Erythroblast (primary cell): ENCODE results near the gene ZNRF3.

ENCODE experiments used
- GATA1 ChIP-seq: IDR thresholded peaks from 2 replicates; pipeline ENCODE4 v1.6.1; 2011; ENCODE audit warnings: low read depth, mild to moderate bottlenecking, control low read depth, low read length, moderate library complexity
- POLR2A ChIP-seq: IDR thresholded peaks from 2 replicates; pipeline ENCODE4 v1.6.1; 2011; ENCODE audit warnings: mild to moderate bottlenecking, low read length

GRCh38 chr22:29003552-29003951, 120.2 kb downstream of the ZNRF3 start:
- TF ChIP-seq POLR2A (no peak), GATA1 (no peak)
